Esophagus muscularis mucosa (tissue), 4 donors: ENCODE data around the gene LRRC63. TPM values are rescaled to one million over a fixed set of nuclear protein-coding genes. Genes with fewer than 3 reads are reported as not detected.

ENCODE experiments used
- DNase-seq: peaks from one replicate; pipeline ENCODE4 v3.0.0-alpha.2; 2017; ENCODE audit errors: extremely low spot score
- H3K27ac ChIP-seq, 4 donors: fragments of 200-600 bp; sonication (generic); replicated peaks in 1 of 4; 1 replicate in 3 of 4; 2 replicates in 1 of 4; pipeline ENCODE4 v1.5.1; 2016 to 2019; ENCODE audit warnings: mild to moderate bottlenecking in 1 of 4
- H3K27me3 ChIP-seq, 4 donors: fragments of 200-600 bp; sonication (generic); one replicate each; pipeline versions ENCODE4 v1.5.1 to v1.6.0; 2016 to 2019
- H3K36me3 ChIP-seq, 4 donors: fragments of 200-600 bp; sonication (generic); one replicate each; pipeline ENCODE4 v1.5.1; 2016 to 2019
- H3K4me1 ChIP-seq, 4 donors: fragments of 200-600 bp; sonication (generic); one replicate each; pipeline ENCODE4 v1.5.1; 2016 to 2019
- H3K4me3 ChIP-seq, 4 donors: fragments of 200-600 bp; sonication (generic); 1 replicate in 2 of 4; 2 replicates in 2 of 4; pipeline ENCODE4 v1.5.1; 2016 to 2019; ENCODE audit warnings: mild to moderate bottlenecking in 4 of 4, moderate library complexity in 1 of 4
- H3K9me3 ChIP-seq, 4 donors: fragments of 200-600 bp; sonication (generic); 1 replicate in 3 of 4; 2 replicates in 1 of 4; pipeline ENCODE4 v1.5.1; 2016 to 2019
- EP300 ChIP-seq: sonication (generic); formaldehyde crosslinking; IDR thresholded peaks from one replicate; pipeline ENCODE4 v1.6.1; 2017; ENCODE audit warnings: antibody characterized with exemption
- POLR2A ChIP-seq: fragments of 450-650 bp; IDR thresholded peaks from one replicate; pipeline ENCODE4 v1.6.1; 2017; ENCODE audit warnings: antibody characterized with exemption, moderate library complexity, mild to moderate bottlenecking, low read depth
- POLR2AphosphoS5 ChIP-seq, 2 donors: sonication (generic); formaldehyde crosslinking; IDR thresholded peaks; one replicate each; pipeline ENCODE4 v1.6.1; 2017; ENCODE audit warnings: antibody characterized with exemption in 2 of 2
- WGBS: methylation state at CpG from one replicate; pipeline ENCODE4 v1.1.5; 2018; 5-methylcytosine and 5-hydroxymethylcytosine counted together
- intact Hi-C: fragments of 100-400 bp; cut with DNase I; formaldehyde crosslinking; loops from one replicate; pipeline ENCODE4 v1.15.1; 2023
- total RNA-seq, 4 donors: library from RNA; depleted of rRNA; stranded (reverse); fragments of >200 nt; gene quantifications; one replicate each; pipeline versions ENCODE4 v1.1.0 to v1.2.1, GENCODE V29; 2016
- TF ChIP-seq, protein P1 (sequence below), 3 experiments: fragments of 200-600 bp in 2 of 3; fragments of 450-650 bp in 1 of 3; sonication (generic) in 2 of 3; IDR thresholded peaks; one replicate each; pipeline ENCODE4 v1.5.1; 2017 to 2019; ENCODE audit warnings: antibody characterized with exemption in 3 of 3, mild to moderate bottlenecking in 2 of 3, moderate library complexity in 1 of 3

The LRRC63 gene
- total RNA-seq, 4 donors from 2014 or later, result 0.19 TPM; not detected in 3

DNA sequence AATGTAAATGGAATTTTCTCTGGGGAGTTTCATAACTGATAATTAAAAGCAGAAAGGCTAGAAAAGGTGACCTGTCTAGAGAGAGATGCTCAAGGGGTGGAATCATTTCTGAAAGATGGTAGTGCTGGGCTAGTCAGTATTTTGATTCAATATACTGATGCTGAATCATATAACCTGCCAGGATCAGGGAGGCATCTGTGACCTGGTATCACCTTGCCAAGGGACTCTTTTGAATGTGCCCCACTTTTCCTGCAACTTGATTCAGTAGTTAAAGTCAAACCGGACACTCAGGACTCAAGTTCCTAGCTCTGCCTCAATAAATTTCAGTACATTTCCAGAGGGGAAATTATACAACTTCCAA lies 45.5 kb upstream of the LRRC63 start:
- no peaks in the 10 kb centered on the region for H3K9me3 ChIP-seq
- H3K27ac ChIP-seq, result no peak overlapping the region
- intact Hi-C loops, result loop anchor here (10.0 kb wide), 1 partner anchor 651 kb away; no protein-coding TSS in a partner anchor
- WGBS, result 71% methylated on average over 1 of the region's 1 CpG
- H3K36me3 ChIP-seq, result no peaks in the 10 kb centered on the region
- peaks cover 0 to 8% (median 0%) of the 10 kb centered on the region in 4 donors for H3K4me1 ChIP-seq
- TF ChIP-seq POLR2AphosphoS5 (IDR thresholded peaks at IDR 0.05) (no peak), POLR2A (no peak), EP300 (no peak)
- TF ChIP-seq, protein P1, sequence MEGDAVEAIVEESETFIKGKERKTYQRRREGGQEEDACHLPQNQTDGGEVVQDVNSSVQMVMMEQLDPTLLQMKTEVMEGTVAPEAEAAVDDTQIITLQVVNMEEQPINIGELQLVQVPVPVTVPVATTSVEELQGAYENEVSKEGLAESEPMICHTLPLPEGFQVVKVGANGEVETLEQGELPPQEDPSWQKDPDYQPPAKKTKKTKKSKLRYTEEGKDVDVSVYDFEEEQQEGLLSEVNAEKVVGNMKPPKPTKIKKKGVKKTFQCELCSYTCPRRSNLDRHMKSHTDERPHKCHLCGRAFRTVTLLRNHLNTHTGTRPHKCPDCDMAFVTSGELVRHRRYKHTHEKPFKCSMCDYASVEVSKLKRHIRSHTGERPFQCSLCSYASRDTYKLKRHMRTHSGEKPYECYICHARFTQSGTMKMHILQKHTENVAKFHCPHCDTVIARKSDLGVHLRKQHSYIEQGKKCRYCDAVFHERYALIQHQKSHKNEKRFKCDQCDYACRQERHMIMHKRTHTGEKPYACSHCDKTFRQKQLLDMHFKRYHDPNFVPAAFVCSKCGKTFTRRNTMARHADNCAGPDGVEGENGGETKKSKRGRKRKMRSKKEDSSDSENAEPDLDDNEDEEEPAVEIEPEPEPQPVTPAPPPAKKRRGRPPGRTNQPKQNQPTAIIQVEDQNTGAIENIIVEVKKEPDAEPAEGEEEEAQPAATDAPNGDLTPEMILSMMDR (IDR thresholded peaks at IDR 0.05), result no peak
- no peak for DNase-seq
- H3K4me3 ChIP-seq, result no peak overlapping the region
- peaks cover 0 to 8% (median 0%) of the 10 kb centered on the region in 4 donors for H3K27me3 ChIP-seq

DNA sequence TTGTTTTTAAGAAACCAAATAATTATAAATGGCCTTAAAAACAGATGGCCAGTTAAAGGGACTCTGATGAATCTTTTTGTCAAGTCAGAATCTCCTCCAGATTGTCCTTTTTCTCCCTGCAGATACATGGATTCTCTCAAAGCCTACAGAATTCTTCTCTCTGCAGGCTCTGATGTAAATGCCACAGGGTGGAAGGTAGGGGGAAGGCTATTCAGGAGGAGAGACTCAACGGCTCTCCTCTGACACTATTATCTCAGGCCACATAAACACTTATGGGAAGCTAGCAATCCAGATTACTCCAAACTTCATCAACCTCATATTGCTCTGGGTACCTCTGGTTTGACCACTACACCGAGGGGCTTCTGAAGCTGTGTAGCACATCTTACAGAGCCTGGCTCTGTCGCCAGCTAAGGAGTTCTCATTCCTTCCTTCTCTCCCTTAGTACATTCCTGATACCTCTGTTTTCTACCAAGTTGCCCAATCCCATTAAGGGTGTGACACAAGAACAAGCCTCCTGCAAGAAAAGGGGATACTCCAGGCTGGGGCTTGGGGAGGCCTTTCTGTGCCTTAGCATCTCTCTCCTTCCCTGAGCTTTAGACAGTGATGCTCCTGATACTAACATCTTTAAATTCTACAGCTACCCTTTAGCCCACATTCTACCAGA lies 44.6 kb upstream of the LRRC63 start:
- TF ChIP-seq POLR2AphosphoS5 (IDR thresholded peaks at IDR 0.05) (no peak), EP300 (no peak), POLR2A (no peak)
- TF ChIP-seq, protein P1 (IDR thresholded peaks at IDR 0.05), result no peak
- 66% methylated on average over 3 of the region's 3 CpGs for WGBS
- intact Hi-C loops, result loop anchor here (10.0 kb wide), 1 partner anchor 652 kb away; no protein-coding TSS in a partner anchor

DNA sequence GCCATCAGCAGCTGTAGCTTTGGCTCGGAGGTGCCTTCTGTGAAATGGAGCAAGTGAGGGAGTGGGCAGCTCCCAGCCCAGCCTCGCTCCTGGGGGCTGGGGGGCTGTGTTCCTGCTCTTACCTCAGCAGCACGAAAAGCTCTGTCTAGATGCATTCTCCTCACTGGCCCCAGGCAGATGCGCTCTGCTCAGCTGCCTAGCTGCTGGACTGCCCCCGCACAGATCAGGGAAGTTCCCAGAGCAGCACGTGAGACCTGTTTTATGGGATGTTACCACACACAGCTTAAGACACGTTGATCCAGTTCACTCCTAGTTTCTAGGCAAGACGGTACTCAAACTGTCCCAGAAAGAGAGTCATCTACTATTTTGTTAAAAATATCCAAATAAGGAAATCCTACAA lies 43.4 kb upstream of the LRRC63 start:
- WGBS, result 45% methylated on average over 8 of the region's 8 CpGs
- TF ChIP-seq EP300 (no peak), POLR2AphosphoS5 (IDR thresholded peaks at IDR 0.05) (no peak), POLR2A (no peak)
- TF ChIP-seq, protein P1 (IDR thresholded peaks at IDR 0.05), result no peak
- no peaks in the 10 kb centered on the region for H3K36me3 ChIP-seq
- intact Hi-C loops, result loop anchor here (10.0 kb wide), 1 partner anchor 654 kb away; no protein-coding TSS in a partner anchor
- H3K27me3 ChIP-seq, result peaks cover 0 to 12% (median 0%) of the 10 kb centered on the region in 4 donors
- H3K27ac ChIP-seq, result no peak overlapping the region
- peaks cover 0 to 9% (median 0%) of the 10 kb centered on the region in 4 donors for H3K4me1 ChIP-seq
- H3K4me3 ChIP-seq, result no peak overlapping the region
- no peak for DNase-seq
- no peaks in the 10 kb centered on the region for H3K9me3 ChIP-seq

More for the DNA sequence above, 44.6 kb upstream of the LRRC63 start:
- peaks cover 0 to 13% (median 0%) of the 10 kb centered on the region in 4 donors for H3K27me3 ChIP-seq
- H3K4me1 ChIP-seq, result peaks cover 0 to 9% (median 0%) of the 10 kb centered on the region in 4 donors
- no peak for DNase-seq
- no peak overlapping the region for H3K27ac ChIP-seq
- H3K4me3 ChIP-seq, result no peak overlapping the region
- no peaks in the 10 kb centered on the region for H3K9me3 ChIP-seq
- H3K36me3 ChIP-seq, result no peaks in the 10 kb centered on the region

DNA sequence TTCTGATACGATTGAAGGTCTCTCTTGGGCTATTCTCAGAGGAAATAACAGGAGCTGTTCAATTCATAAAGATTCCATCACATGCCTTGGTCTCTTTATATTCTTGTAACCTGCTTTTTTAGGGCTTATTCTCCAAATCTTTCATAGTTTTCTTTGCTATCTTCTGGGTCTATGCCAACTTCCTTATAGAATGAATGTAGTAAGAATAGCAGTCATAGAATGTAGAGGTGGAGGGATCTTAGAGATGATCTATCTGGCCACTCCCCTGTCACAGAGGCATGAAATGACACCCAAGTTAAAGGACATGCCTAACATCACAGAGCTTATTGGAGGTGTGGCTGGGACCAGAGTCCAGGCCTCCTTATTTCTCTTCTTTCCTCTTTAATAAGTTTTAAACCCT lies 42.9 kb upstream of the LRRC63 start:
- Histone ChIP-seq H3K27ac (no peak overlapping the region), H3K27me3 (peaks cover 0 to 16% (median 0%) of the 10 kb centered on the region in 4 donors), H3K36me3 (no peaks in the 10 kb centered on the region), H3K4me1 (peaks cover 0 to 9% (median 0%) of the 10 kb centered on the region in 4 donors), H3K4me3 (no peak overlapping the region), H3K9me3 (no peaks in the 10 kb centered on the region)
- 26% methylated on average over 1 of the region's 1 CpG for WGBS
- TF ChIP-seq, protein P1 (IDR thresholded peaks at IDR 0.05), result no peak
- TF ChIP-seq POLR2A, result no peak
- intact Hi-C loops, result loop anchor here (10.0 kb wide), 1 partner anchor 654 kb away; no protein-coding TSS in a partner anchor
- no peak for DNase-seq
